Lung (tissue), 12 donors: ENCODE measurements around the gene FTCD. TPM values are rescaled to one million over a fixed set of nuclear protein-coding genes. Genes with fewer than 3 reads are reported as not detected.
A peak's percentile ranks its signal among the peaks of the same experiment; 100 is the strongest.

Experiments
- ATAC-seq: fragments of 200-7000 bp; cut with Tn5 transposase; one replicate; pipeline ENCODE4 v1.9.1; 2020; ENCODE audit warnings: moderate number of reproducible peaks; ENCODE audit not compliant: insufficient read depth, low FRiP score
- DNase-seq, 3 donors: peaks; one replicate each; pipeline ENCODE4 v3.0.0-alpha.2; 2013 to 2017
- H3K27ac ChIP-seq, 2 donors: one replicate each; pipeline ENCODE4 v1.5.1; 2013; ENCODE audit warnings: mild to moderate bottlenecking in 2 of 2, moderate library complexity in 2 of 2, control low read depth in 1 of 2, inconsistent platforms in 1 of 2, low read depth in 1 of 2, low read length in 1 of 2
- H3K27me3 ChIP-seq, 3 donors: one replicate each; pipeline ENCODE4 v1.5.1; 2013; ENCODE audit warnings: low read length in 2 of 3; ENCODE audit not compliant: control insufficient read depth in 3 of 3, insufficient read depth in 3 of 3
- H3K36me3 ChIP-seq, 4 donors: one replicate each; pipeline ENCODE4 v1.5.1; 2013; ENCODE audit warnings: low read length in 4 of 4, mild to moderate bottlenecking in 1 of 4, moderate library complexity in 1 of 4; ENCODE audit not compliant: control insufficient read depth in 4 of 4, insufficient read depth in 4 of 4
- H3K4me1 ChIP-seq, 5 donors: one replicate each; pipeline ENCODE4 v1.5.1; 2013; ENCODE audit warnings: low read length in 5 of 5, mild to moderate bottlenecking in 2 of 5, moderate library complexity in 1 of 5; ENCODE audit not compliant: control insufficient read depth in 5 of 5, insufficient read depth in 5 of 5
- H3K4me3 ChIP-seq: one replicate; pipeline ENCODE4 v1.5.1; 2013; ENCODE audit warnings: mild to moderate bottlenecking, control low read depth, moderate library complexity
- H3K9ac ChIP-seq, 2 donors: one replicate each; pipeline ENCODE4 v1.5.1; 2013; ENCODE audit warnings: low read length in 2 of 2, control low read depth in 1 of 2; ENCODE audit not compliant: insufficient read depth in 1 of 2
- H3K9me3 ChIP-seq, 4 donors: one replicate each; pipeline ENCODE4 v1.5.1; 2013; ENCODE audit warnings: low read length in 3 of 4, mild to moderate bottlenecking in 1 of 4, moderate library complexity in 1 of 4; ENCODE audit not compliant: control insufficient read depth in 4 of 4, insufficient read depth in 3 of 4
- CTCF ChIP-seq: IDR thresholded peaks from 2 replicates; pipeline ENCODE4 v1.5.1; 2012; ENCODE audit warnings: mild to moderate bottlenecking; ENCODE audit errors: control extremely low read depth, extremely low read depth
- WGBS, 2 donors: extraction: QIAGEN DNeasy Blood & Tissue Kit; methylation state at CpG; one replicate each; pipeline ENCODE4 v1.1.7; 2013; 5-methylcytosine and 5-hydroxymethylcytosine counted together
- polyA plus RNA-seq, 2 donors: library from polyadenylated mRNA; stranded (reverse); fragments of 200-250 nt; gene quantifications; one replicate each; pipeline ENCODE4 v1.2.1, GENCODE V29; 2013
- total RNA-seq, 2 donors: library from RNA; depleted of rRNA in 1 of 2; stranded (reverse); fragments of >200 nt in 1 of 2; gene quantifications; one replicate each; pipeline ENCODE4 v1.2.1, GENCODE V29; 2014 to 2021
- donor health status: control.
- donor health status: control.
- donor health status: Bipolar disorder and iron deficiency.
- donor health status: healthy.
- donor health status: DM: yes; HTN: yes; CAD: no.

FTCD gene
- total and polyA plus RNA-seq, 4 donors: 0.03 to 0.43 (median 0.20) TPM

DNA sequence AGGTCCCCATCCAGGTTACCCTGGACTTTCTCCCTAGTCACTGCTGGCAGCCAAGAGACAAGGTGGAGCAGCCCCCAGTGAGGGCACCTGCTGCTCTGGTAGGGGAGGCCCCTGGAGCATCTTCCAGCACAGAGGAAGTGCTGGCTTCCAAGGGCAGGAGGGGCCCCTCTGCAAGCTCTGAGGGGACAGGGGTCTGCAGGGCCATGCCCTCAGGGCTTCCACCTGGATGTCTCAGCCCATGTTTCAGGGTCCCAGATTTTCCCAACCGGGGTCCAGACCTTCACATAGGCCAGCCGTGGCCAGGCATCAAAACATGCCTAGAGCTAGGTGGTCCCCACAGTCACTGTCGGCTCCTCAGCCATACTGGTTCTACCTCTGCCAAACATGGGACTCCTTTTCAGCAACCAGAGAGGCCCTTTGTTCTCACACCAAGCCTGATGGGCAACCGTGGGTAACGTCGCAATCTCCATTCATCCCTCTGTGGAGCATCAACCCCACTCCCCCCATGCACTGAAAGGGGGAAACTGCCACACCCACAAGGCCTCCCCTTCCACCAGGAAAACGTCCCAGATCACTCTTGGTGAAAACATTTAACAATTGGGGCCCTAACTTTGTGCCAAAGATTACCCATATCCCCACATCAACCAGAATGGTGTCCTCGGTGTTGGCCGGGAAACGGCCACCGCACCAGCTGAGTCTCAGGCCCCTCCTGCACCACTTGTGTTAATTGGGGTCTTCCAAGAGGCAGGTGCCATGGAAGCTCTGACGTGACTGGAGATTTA, 59.4 kb downstream of the FTCD start:
- Histone ChIP-seq H3K9ac (no peak overlapping the region), H3K9me3 (peaks cover 0 to 8% (median 2%) of the 10 kb centered on the region in 4 donors), H3K27ac (no peak overlapping the region), H3K36me3 (peaks cover 0 to 3% (median 2%) of the 10 kb centered on the region in 4 donors), H3K4me3 (no peak overlapping the region), H3K4me1 (peaks cover 0 to 26% (median 7%) of the 10 kb centered on the region in 5 donors), H3K27me3 (peaks cover 0 to 16% (median 3%) of the 10 kb centered on the region in 3 donors)
- ATAC-seq (no peak), DNase-seq (peak in 1 of 3 donors; percentile 11)
- TF ChIP-seq CTCF: no peak
- 89 to 92% methylated on average over 12 of the region's 12 CpGs for WGBS, 2 donors

GRCh38 chr21:46095083-46095719, 60.2 kb downstream of the FTCD start:
- TF ChIP-seq CTCF: no peak
- H3K27me3 ChIP-seq: peaks cover 0 to 8% (median 0%) of the 10 kb centered on the region in 3 donors
- H3K9ac ChIP-seq: no peak overlapping the region
- no peak overlapping the region for H3K4me3 ChIP-seq
- H3K27ac ChIP-seq: no peak overlapping the region
- H3K4me1 ChIP-seq: peaks cover 0 to 26% (median 7%) of the 10 kb centered on the region in 5 donors
- 80% methylated on average over 16 of the region's 16 CpGs for WGBS, 2 donors
- DNase-seq: no peak
- H3K9me3 ChIP-seq: peaks cover 0 to 5% (median 0%) of the 10 kb centered on the region in 4 donors
- ATAC-seq: no peak
- no peaks in the 10 kb centered on the region for H3K36me3 ChIP-seq

GRCh38 chr21:46094401-46095082, 60.8 kb downstream of the FTCD start:
- peaks cover 0 to 5% (median 0%) of the 10 kb centered on the region in 4 donors for H3K9me3 ChIP-seq
- WGBS, 2 donors: 81 to 86% methylated on average over 14 of the region's 14 CpGs
- TF ChIP-seq CTCF: no peak
- ATAC-seq (no peak), DNase-seq (no peak)
- H3K4me1 ChIP-seq: peaks cover 0 to 26% (median 7%) of the 10 kb centered on the region in 5 donors
- H3K27me3 ChIP-seq: peaks cover 0 to 2% (median 0%) of the 10 kb centered on the region in 3 donors
- H3K36me3 ChIP-seq: no peaks in the 10 kb centered on the region
- H3K27ac ChIP-seq: no peak overlapping the region
- H3K4me3 ChIP-seq: no peak overlapping the region
- no peak overlapping the region for H3K9ac ChIP-seq
